B cell (primary cell): ENCODE data around the gene WDR70.

Experiments used
- CTCF ChIP-seq: fragments of 200-600 bp; IDR thresholded peaks from one replicate; pipeline ENCODE4 v1.8.0; 2022; ENCODE audit warnings: antibody characterized with exemption, mild to moderate bottlenecking
- EZH2 ChIP-seq: IDR thresholded peaks from 2 replicates; pipeline ENCODE4 v1.6.1; 2012; ENCODE audit warnings: borderline replicate concordance, low read depth, mild to moderate bottlenecking, moderate library complexity, low read length; ENCODE audit not compliant: insufficient read depth, poor library complexity, severe bottlenecking

- TF ChIP-seq CTCF (no peak), EZH2 (no peak)
These were observed 345.4 kb downstream of the WDR70 start for GRCh38 chr5:37724395-37725125.
